OCI-LY1 (cell line): ENCODE results near the gene AK4.

Source experiments
- EZH2 ChIP-seq: fragments of 200-600 bp; sonication (generic), shearing (Covaris generic); IDR thresholded peaks from 2 replicates; pipeline ENCODE4 v1.8.0; 2017; ENCODE audit warnings: borderline replicate concordance, mixed run types, mild to moderate bottlenecking, antibody characterized with exemption, low read length, moderate library complexity, mixed read lengths
- TF ChIP-seq, protein P1 (sequence below): fragments of 200-600 bp; sonication (generic), shearing (Covaris generic); IDR thresholded peaks from 2 replicates; pipeline ENCODE4 v1.5.1; 2017; ENCODE audit warnings: mild to moderate bottlenecking, antibody characterized with exemption, low read length, moderate library complexity, mixed read lengths

GRCh38 chr1:65263286-65263685 lies 115.3 kb downstream of the AK4 start:
- TF ChIP-seq, protein P1, sequence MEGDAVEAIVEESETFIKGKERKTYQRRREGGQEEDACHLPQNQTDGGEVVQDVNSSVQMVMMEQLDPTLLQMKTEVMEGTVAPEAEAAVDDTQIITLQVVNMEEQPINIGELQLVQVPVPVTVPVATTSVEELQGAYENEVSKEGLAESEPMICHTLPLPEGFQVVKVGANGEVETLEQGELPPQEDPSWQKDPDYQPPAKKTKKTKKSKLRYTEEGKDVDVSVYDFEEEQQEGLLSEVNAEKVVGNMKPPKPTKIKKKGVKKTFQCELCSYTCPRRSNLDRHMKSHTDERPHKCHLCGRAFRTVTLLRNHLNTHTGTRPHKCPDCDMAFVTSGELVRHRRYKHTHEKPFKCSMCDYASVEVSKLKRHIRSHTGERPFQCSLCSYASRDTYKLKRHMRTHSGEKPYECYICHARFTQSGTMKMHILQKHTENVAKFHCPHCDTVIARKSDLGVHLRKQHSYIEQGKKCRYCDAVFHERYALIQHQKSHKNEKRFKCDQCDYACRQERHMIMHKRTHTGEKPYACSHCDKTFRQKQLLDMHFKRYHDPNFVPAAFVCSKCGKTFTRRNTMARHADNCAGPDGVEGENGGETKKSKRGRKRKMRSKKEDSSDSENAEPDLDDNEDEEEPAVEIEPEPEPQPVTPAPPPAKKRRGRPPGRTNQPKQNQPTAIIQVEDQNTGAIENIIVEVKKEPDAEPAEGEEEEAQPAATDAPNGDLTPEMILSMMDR: no peak
- no peak for TF ChIP-seq EZH2
